Stimulated activated CD4-positive, alpha-beta T cell treated with anti-CD3 and anti-CD28 coated beads, TNF-alpha, amount 100 ng/mL, for 4 hours (primary cell): ENCODE results near the gene MAP3K21.

Source experiments
- DNase-seq, 3 experiments: peaks; one replicate each; pipeline ENCODE4 v3.0.0-alpha.2; 2020; ENCODE audit warnings: low read depth in 3 of 3

Gene MAP3K21

GRCh38 chr1:233359431-233359830 lies 31.9 kb downstream of the MAP3K21 start:
- DNase-seq: no peak

GRCh38 chr1:233359905-233360304 lies 32.4 kb downstream of the MAP3K21 start:
- DNase-seq: no peak

DNA sequence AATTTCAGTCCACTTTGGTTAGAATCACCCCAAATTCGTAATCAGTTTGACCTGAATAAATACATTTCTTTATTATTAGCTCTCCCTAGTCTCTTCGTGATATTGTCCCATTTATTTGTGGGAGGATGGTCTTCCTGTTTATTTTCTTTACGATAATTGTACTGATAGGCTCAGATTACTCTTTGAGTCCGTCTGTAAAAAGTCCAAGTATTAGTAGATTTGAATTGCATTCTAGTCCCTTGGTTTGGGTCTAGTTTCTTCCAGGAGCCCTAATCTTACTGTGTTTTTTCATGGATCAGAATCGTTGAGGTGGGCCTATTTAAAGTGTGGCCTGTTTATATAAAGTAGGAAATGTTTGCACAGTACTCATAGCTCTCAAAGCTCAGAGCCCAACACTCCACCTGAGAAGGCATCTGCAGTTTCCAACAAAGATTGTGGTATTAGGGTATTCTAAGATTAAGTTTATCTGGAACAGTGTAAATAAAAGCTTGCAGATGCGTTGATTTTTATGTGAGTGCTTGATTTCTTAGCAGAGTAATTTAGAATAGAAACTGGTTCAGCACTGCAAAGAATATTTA lies 33.1 kb downstream of the MAP3K21 start:
- DNase-seq: no peak

DNA sequence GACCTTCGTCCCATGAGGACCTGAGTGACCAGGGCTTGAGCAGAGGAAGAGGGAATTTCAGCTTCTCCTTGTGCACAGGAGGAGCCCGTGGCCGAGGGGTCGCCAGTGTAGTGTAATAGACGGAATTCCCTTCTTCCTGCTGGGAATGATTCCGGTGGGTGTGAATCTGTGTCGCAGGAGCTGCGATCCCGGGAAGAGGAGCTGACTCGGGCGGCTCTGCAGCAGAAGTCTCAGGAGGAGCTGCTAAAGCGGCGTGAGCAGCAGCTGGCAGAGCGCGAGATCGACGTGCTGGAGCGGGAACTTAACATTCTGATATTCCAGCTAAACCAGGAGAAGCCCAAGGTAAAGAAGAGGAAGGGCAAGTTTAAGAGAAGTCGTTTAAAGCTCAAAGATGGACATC lies 34.4 kb downstream of the MAP3K21 start:
- no peak for DNase-seq

DNA sequence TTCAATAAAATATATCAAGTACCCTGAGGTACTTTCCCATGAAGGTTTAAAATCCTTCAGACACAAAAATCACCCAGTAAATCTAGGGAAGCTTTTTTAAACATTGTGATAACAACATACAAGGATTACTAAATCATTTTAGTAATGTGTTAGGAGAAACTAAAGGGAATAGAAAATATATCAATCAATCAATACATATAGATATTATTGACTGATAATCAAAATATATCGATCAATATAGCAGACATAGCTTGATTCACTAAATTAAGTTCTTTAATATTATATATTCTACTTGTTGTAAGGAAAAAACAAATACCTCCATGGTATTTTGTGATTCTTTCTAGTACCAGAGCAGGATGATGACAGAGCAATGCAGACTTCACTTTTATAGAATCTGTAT lies 35.2 kb downstream of the MAP3K21 start:
- DNase-seq: no peak

DNA sequence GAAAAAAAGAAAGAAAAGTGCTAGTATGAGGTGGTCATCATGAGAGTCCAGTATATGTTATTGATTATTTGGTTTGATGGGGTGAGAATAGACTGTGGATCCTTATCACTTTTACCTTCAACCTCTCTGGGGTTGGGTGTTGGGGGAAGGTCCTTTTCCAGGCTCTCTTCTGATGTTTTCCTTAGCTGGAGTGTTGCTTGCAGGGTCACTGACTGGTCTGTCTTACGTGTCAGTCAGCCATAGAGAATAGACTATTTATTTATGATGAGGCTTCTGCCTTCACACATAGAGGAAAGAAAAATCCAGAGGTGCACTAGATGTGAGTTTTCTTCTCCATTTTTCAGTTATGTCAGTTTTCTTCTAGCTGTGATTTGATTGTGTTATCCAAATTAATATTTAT lies 36.5 kb downstream of the MAP3K21 start:
- DNase-seq: no peak

DNA sequence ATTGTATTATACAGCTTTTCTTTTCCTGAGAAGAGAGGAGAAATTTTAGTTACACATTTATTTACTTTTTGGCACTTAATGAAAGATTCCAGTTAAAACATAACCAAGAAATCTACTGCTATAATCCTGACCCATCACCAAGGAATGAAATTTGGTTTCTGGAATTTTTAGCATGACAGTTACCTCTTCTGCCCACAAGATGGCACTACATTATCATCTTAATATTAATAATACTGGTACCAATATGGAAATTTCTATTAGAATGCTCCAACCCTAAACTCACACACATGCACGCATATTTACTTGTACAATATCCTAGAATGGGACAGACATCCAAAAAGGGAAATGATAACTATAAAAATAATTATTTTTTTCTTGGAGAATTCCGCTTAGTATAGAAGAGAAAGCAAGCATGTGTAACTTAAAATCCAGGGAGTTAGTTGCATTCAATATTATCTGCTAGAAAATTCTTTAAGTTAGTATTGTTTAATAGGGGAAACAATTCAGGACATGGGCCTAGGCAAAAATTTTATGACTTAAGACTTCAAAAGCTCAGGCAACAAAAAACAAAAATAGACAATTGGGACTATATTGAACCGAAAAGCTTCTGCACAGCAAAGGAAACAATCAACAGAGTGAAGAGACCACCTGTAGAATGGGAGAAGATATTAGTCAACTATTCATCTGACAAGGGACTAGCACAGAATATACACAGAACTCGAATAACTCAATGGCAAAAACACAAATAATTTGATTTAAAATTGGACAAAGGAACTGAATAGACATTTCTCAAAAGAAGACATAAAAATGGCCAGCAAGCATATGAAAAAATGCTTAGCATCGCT lies 37.4 kb downstream of the MAP3K21 start:
- no peak for DNase-seq

- DNase-seq: no peak
Observed at GRCh38 chr1:233366575-233366974, 39.1 kb downstream of the MAP3K21 start.

DNA sequence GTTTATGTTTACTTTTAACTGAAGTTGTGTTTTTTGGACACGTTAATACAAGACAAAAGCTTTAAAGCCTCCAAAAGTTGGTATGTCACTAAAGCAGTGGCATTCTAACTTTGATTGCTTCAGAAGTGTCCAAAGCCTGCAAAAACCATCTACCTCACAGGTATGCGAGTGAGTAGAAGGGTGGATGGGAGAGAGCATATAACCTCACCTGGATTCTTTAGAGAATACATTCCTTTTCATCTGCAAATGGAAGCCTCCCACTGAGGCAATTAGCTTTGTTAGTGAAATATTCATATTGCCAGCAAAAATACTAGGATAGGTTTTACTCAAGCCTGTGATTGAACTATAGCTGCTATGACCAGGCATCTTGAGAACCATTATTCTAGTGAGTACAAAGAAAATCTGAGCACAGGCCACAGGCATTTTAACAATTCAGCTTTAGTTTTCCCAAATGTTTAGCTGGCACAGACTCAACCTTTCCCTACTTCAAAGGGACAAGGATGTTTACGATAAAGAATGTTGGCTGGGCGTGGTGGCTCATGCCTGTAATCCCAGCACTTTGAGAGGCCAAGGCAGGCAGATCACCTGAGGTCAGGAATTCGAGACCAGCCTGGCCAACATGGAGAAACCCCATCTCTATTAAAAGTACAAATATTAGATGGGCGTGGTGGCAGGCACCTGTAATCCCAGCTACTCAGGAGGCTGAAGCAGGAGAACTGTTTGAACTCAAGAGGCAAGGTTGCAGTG lies 39.7 kb downstream of the MAP3K21 start:
- no peak for DNase-seq

GRCh38 chr1:233368106-233368788 lies 40.7 kb downstream of the MAP3K21 start:
- DNase-seq: no peak

DNA sequence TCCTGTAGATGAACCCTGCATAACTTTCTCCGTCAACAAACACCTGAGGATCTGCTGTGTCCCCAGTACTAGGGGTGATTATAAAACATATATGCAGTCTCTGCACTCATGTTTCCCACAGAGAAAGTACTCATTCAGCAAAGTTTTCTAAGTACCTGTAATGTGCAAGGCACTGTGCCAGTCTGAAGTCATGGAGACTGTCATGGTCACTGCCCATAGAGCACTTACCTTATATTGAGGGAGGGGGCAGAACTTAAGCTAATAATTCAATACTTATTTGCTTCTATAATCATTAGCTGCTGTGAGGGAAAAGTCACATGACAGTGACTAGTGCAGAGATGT lies 41.2 kb downstream of the MAP3K21 start:
- no peak for DNase-seq

- no peak for DNase-seq
Observed at GRCh38 chr1:233372218-233373120, 44.9 kb downstream of the MAP3K21 start.

- no peak for DNase-seq
Observed at GRCh38 chr1:233373226-233373625, 45.7 kb downstream of the MAP3K21 start.

DNA sequence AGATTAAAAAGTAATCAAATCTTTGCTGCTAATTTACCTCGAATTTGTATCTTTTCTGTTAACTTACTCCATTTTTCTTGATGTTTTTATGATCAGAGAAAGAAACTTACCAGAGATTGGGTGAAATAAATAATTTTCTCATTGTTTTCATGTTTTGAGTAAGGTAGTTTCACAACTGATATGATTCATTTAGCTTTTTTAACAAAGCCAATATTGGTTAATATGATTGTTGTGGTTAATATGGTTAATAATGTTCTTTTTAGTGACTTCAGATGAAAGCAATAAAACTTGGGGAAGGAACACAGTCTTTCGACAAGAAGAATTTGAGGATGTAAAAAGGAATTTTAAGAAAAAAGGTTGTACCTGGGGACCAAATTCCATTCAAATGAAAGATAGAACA lies 48.1 kb downstream of the MAP3K21 start:
- no peak for DNase-seq

DNA sequence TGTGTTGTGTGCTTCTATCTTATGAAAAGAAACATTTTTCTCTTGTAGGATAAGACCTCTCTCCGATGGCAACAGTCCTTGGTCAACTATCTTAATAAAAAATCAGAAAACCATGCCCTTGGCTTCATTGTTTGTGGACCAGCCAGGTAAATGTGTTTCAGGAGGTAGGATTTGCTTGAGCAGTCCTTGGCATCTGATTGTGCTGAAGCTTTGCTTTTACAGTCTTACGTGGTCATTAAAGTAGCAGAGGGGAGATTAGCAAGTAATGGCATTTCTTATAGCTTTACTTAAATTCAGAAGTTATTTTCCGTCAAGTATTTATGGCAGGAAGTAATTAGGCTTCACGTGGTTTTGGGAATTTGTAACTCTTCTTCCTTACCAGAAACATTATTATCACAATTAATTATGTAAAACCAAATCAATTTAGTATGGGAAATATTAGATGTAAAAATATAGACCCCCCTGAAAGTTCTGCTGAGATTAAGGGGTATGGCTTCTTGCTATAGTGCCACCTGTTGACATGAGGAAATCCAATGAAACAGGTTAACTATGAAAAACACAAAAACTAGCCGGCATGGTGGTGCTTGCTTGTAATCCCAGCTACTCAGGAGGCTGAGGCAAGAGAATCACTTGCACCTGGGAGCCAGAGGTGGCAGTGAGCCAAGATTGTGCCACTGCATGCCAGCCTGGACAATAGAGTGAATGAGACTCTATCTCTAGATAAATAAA lies 49.0 kb downstream of the MAP3K21 start:
- DNase-seq: no peak

- DNase-seq: no peak
Observed at GRCh38 chr1:233379869-233380438, 52.4 kb downstream of the MAP3K21 start.

DNA sequence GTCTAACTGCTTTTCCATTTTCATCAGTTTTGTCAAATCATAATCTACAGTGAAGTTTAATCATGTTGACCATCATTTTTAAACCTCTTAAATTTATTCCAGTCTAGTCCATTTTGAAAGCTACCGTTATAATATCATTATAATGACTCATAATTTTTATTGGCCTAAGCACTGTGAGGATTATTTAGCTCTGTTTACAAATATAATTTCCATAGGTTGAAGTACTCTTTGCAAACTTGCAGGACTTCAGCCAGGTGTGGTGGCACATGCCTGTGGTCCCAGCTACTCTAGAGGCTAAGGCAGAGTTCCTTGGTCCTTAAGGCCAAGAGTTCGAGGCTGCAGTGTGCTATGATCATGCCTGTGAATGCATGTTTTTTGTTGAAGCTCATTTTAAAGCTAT lies 54.3 kb downstream of the MAP3K21 start:
- DNase-seq: no peak

- DNase-seq: no peak
Observed at GRCh38 chr1:233383984-233384383, 56.5 kb downstream of the MAP3K21 start.

GRCh38 chr1:233386336-233386735 lies 58.8 kb downstream of the MAP3K21 start:
- DNase-seq: no peak

DNA sequence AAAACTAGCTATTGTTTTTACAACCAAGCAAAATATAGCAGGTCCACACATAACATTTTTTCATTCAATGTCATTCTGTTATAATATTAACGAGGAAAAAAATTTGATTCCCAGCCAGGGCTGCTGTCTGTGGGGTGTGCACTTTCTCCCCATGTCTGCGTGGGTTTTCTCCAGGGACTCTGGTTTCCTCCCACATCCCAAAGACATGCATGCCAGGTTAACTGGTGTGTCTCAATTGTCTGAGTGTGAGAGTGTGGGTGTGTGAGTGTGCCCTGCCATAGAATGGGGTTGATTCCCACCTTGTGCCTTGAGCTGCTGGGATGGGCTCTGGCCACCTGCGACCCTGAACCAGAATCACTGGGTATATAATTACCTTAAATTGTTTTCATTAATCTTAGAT lies 60.1 kb downstream of the MAP3K21 start:
- no peak for DNase-seq
